A673 (cell line): ENCODE measurements around the gene PCDHB13.
"Not testable (repeated sequence)": the region's sequence is repeated elsewhere in the genome, so short reads cannot be mapped to it uniquely, and the experiment has no call there.

Experiments used
- CTCF ChIP-seq: fragments of 300-800, 200-600 bp; sonication (generic); conservative IDR thresholded peaks from 2 replicates; pipeline ENCODE4 v1.5.1; 2017; ENCODE audit warnings: low read depth, mild to moderate bottlenecking, antibody characterized with exemption, low read length, moderate library complexity, mixed read lengths
- EZH2 ChIP-seq: fragments of 200-600 bp; sonication (generic); IDR thresholded peaks from 2 replicates; pipeline ENCODE4 v1.6.1; 2017; ENCODE audit warnings: borderline replicate concordance, low read depth, mild to moderate bottlenecking, mixed read lengths, antibody characterized with exemption, low read length; ENCODE audit not compliant: poor library complexity, severe bottlenecking

DNA sequence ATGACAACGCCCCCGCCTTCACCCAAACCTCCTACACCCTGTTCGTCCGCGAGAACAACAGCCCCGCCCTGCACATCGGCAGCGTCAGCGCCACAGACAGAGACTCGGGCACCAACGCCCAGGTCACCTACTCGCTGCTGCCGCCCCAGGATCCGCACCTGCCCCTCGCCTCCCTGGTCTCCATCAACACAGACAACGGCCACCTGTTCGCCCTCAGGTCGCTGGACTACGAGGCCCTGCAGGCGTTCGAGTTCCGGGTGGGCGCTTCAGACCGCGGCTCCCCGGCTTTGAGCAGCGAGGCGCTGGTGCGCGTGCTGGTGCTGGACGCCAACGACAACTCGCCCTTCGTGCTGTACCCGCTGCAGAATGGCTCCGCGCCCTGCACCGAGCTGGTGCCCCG is 34.3 kb upstream of the PCDHB13 start:
- not testable (repeated sequence) for TF ChIP-seq CTCF, EZH2
